ENCODE results near the gene MCF2L. TPM values are rescaled to one million over a fixed set of nuclear protein-coding genes. Genes with fewer than 3 reads are reported as not detected.

MCF2L gene
- 0.44 TPM in 1 of 2 replicates, not detected in the other for total RNA-seq

GRCh38 chr13:112968910-112969691 lies at the start of gene MCF2L:
TSS of gene MCF2L (plus strand) at chr13:112969214. CDS start at chr13:112969380, 166 bp downstream.

GRCh38 chr13:113105032-113105920 lies 136.3 kb downstream of the MCF2L start, which contains the start of gene F7:
TSS of gene F7 (plus strand) at chr13:113105791. CDS start at chr13:113105842, 51 bp downstream.

DNA sequence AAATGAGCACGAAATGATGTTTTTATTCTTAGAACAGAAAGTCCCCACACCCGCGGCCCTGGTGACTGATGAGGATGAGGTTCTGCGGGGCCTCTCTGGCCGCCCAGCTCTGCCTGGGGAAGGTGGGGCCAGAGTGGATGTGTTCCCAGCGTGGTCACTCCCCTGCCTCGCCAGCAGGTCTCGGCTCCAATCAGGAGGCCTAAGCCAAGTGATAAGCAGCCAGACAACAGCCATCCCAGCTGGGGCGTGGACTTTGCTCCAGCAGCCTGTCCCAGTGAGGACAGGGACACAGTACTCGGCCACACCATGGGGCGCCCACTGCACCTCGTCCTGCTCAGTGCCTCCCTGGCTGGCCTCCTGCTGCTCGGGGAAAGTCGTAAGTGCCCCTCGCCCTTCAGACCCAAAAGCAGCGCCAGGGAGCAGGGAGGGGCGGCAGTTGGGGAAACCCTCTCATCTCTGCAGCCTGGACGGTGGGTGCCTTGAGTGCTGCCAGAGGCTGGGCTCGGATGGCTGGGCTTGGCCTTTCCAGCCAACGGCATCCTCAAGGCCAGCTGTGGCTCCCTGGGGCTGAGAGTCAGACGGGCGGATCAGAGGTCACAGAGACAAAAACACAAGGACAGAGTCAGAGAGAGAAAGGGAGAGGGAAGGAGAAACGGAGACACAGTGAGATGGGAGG lies 153.7 kb downstream of the MCF2L start, which contains the start of gene F10:
Gene F10, plus strand, starts transcription at position 250 of the 676 bp plus-strand sequence. Its CDS starts 57 bp downstream, at position 307.

Other genes with a start within 250 kb of the MCF2L start
- gene F7, start 136.6 kb downstream of the MCF2L start, total RNA-seq, result not detected in 2 replicates
- 2.7 and 9.0 TPM in 2 replicates for gene F10, start 153.6 kb downstream of the MCF2L start, total RNA-seq
- gene PROZ, start 189.4 kb downstream of the MCF2L start, total RNA-seq, result not detected in 2 replicates
- gene PCID2, start 239.5 kb downstream of the MCF2L start, total RNA-seq, result 43.3 and 54.7 TPM in 2 replicates
- 82.9 and 126 TPM in 2 replicates for gene CUL4A, start 240.4 kb downstream of the MCF2L start, total RNA-seq